Measurements from ENCODE around the gene ETS2. TPM values are rescaled to one million over a fixed set of nuclear protein-coding genes. Genes with fewer than 3 reads are reported as not detected.

ETS2 gene
- total RNA-seq, 1 experiment from 2014 or later: 35.3 TPM

GRCh38 chr21:38813547-38813946 lies 7.8 kb downstream of the ETS2 start:
- DNase-seq: no peak
- no peak overlapping the region for H4K5ac ChIP-seq (ENCODE audit: insufficient read length, low read depth, low read length)
- no peak overlapping the region for H3T11ph ChIP-seq (ENCODE audit: low read length)
- Mint-ChIP-seq H3K9me3 (no peaks in the 10 kb centered on the region), H3K4me3 (peak overlapping the region in 1 of 2 experiments; percentile 41; a peak in 1 of 5 replicates), H3K27me3 (ENCODE audit: low read depth) (no peaks in the 10 kb centered on the region), H3K36me3 (ENCODE audit: insufficient read depth in 1 of 3, low read depth in 3 of 3) (peaks cover 60 to 72% (median 69%) of the 10 kb centered on the region in 3 experiments), H3K4me1 (peaks cover 52 to 59% of the 10 kb centered on the region in 2 experiments), H3K27ac (peak overlapping the region in 1 of 3 experiments; percentile 70; a peak in 3 of 7 replicates)
- no peak overlapping the region for H3K14ac ChIP-seq (ENCODE audit: insufficient read depth, low read length)
- TF ChIP-seq CTCF (conservative IDR thresholded peaks at IDR 0.05): no peak
- no peaks in the 10 kb centered on the region for H3K23me2 ChIP-seq (ENCODE audit: insufficient read length, low read depth, low read length, poor library complexity, severe bottlenecking)
- H4K20me1 ChIP-seq (ENCODE audit: control insufficient read depth, insufficient read depth, insufficient read length): no peaks in the 10 kb centered on the region
- H4K8ac ChIP-seq (replicated peaks; ENCODE audit: insufficient read length, low read depth, low read length): no peak overlapping the region
- no peak overlapping the region for H2AFZ ChIP-seq (ENCODE audit: low read length)
- no peak overlapping the region for H3K23ac ChIP-seq (ENCODE audit: insufficient read length, low read depth, low read length)
- no peaks in the 10 kb centered on the region for H3K9me3 ChIP-seq (ENCODE audit: control insufficient read depth, low read depth, low read length)
- no peaks in the 10 kb centered on the region for H3K27me3 ChIP-seq (ENCODE audit: insufficient read depth, low read length)
- peaks cover 16% of the 10 kb centered on the region for H3K4me1 ChIP-seq (ENCODE audit: insufficient read depth, low read length)
- H3K79me2 ChIP-seq (ENCODE audit: insufficient read depth, low read length): peaks cover 4% of the 10 kb centered on the region; the same call in 1 of the 2 replicates
- no peak overlapping the region for H3K4ac ChIP-seq (ENCODE audit: low read depth, low read length)
- H2BK15ac ChIP-seq (ENCODE audit: low read depth, low read length): no peak overlapping the region
- H2BK5ac ChIP-seq (ENCODE audit: insufficient read length, low read length): no peak overlapping the region
- no CpG with 5 or more reads among the region's 8 CpGs for WGBS (ENCODE audit: extremely low coverage, insufficient read length, low lambda C conversion rate)
- H2BK120ac ChIP-seq (ENCODE audit: low read depth, low read length, poor library complexity, severe bottlenecking): no peak overlapping the region
- no peak overlapping the region for H4K91ac ChIP-seq (ENCODE audit: insufficient read length, low read depth, low read length)
- no peak overlapping the region for H3K27ac ChIP-seq (ENCODE audit: insufficient read length, low read depth, low read length)
- H3K18ac ChIP-seq (ENCODE audit: insufficient read length, low read depth, low read length): no peak overlapping the region
- H2BK12ac ChIP-seq (ENCODE audit: insufficient read length, low read depth, low read length): no peak overlapping the region
- H3K56ac ChIP-seq (ENCODE audit: insufficient read length, low read depth, low read length): no peak overlapping the region
- no peak overlapping the region for H2AK5ac ChIP-seq (ENCODE audit: insufficient read length, low read length)
- H3K9ac ChIP-seq (ENCODE audit: extremely low read depth, insufficient read length, low read length): no peak overlapping the region
- peaks cover 2% of the 10 kb centered on the region for H3K79me1 ChIP-seq (ENCODE audit: insufficient read depth, low read depth, low read length, poor library complexity, severe bottlenecking)
- no peak overlapping the region for H2BK20ac ChIP-seq (ENCODE audit: low read depth, low read length, poor library complexity, severe bottlenecking)
- no peak overlapping the region for H3K4me2 ChIP-seq (ENCODE audit: insufficient read depth, insufficient read length, low read length)

All from H9 (cell line).